ENCODE results near the gene USP28.

USP28 gene

DNA sequence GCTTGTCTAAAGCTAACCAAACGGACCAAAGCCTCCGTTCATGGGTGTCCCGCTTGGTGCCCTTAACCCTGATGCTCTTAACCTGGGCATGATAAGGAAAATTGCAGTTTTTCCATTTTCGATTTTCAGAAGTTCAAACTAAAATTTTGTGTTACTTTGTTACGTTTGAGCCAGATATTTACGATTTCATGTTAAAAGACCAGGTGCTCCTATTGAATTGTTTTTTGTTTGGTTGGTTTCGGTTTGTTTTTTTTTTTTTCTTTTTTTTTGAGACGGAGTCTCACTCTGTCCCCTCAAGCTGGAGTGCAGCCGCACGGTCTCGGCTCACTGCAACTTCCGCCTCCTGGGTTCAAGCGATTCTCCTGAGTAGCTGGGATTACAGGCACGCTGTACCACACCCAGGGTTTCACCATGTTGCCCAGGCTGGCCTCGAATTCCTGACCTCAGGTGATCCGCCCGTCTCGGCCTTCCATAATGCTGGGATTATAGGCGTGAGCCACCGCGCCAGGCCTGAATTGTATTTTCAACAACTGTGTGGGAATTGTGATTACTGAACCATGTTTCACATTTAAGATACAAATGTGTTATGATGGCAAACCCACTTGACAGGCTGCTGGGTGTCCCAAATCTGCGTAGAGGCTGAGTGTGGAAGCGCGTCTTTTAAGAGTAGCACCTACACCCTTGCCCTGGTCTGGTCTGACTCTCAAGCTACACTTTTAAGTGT is 864 bp upstream of the USP28 start:
- FAIRE-seq = no peak

DNA sequence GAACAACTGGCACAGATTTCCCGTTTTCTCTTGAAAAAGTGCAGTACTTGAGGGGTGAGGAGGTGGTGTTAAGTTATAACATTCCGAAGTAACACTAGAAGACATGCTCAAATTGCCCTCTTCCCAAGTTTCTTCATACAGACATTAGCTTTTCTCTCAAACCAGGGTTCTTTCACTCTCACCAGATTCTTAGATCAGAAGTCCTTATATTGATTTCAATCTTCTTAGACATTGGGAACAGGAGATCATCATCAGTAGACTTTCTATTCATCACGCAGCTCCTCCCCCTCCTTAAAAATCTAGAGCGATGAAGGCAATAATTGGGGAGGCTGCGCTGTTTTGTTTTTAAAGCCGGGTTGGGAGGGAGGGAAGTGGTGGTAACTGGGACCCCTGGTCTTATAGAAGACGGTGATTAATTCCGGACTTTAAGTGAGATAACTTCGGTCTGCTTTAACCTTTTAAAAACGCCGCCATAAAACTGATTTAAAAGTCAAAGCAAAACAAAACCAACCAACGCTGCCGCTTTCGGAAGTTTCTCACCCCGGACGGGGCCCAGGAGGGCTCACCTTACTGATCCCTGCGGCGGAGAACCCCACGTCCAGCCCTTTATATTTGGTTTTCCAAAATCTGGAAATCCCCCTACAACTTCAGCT is 665 bp downstream of the USP28 start:
- no peak for FAIRE-seq

DNA sequence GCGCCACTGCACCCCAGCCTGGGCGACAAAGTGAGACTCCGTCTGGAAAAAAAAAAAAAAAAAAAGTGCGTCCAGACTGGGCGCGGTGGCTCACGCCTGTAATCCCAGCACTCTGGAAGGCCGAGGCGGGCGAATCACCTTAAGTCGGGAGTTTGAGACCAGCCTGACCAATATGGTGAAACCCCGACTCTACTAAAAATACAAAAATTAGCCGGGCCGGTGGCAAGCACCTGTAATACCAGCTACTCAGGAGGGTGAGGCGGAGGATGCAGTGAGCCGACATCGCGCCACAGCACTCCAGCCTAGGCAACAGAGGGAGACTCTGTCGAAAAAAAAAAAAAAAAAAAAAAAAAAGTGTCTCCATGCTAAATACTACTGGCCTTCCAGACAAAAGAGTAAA is 1.3 kb downstream of the USP28 start:
- no peak for FAIRE-seq

GRCh38 chr11:113873236-113873626 is 2.1 kb downstream of the USP28 start:
- no peak for FAIRE-seq

- FAIRE-seq = no peak
Observed at GRCh38 chr11:113871336-113871735, 4.0 kb downstream of the USP28 start.

- FAIRE-seq = no peak
Observed at GRCh38 chr11:113867843-113868503, 7.4 kb downstream of the USP28 start.

GRCh38 chr11:113865873-113866272 is 9.5 kb downstream of the USP28 start:
- no peak for FAIRE-seq

DNA sequence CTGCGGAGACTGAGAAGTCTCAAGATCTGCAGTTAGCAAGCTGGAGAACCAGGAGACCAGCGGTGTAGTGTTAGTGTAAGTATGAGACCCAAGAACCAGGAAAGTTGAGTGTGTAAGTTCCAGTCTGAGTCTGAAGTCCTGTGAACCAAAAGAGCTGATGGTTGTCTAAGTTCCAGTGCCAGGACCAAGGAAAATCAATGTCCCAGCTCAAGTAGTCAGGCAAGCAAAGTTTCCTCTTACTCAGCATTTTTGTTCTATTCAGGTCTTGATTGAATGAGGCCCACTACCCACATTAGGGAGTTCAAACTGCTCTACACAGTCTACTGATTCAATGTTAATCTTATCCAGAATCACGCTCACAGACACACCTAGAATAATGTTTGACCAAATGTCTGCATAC is 11.0 kb downstream of the USP28 start:
- FAIRE-seq = no peak

GRCh38 chr11:113862435-113862834 is 12.9 kb downstream of the USP28 start:
- FAIRE-seq = no peak

DNA sequence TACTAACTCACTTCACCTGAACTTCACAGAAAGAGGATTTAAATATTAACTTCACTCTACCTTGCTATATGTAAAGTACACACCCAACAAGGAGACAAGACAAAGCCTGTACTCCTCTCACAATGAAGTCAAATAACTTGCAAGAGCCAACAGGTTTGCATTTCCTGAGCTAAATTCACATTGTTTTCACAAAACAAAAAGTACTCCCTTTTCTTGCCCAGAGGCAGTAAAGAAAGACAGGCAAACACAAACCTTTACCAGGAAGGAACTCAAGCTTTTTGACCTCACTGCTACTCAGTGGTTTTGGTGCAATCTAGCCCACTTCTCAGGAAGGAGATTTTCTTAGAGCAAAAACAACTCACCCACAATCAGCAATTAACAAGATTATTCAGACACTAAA is 15.7 kb downstream of the USP28 start:
- FAIRE-seq = no peak

GRCh38 chr11:113856966-113857759 is 18.2 kb downstream of the USP28 start:
- FAIRE-seq = no peak

GRCh38 chr11:113855803-113856202 is 19.6 kb downstream of the USP28 start:
- FAIRE-seq = no peak

GRCh38 chr11:113850188-113850587 is 25.2 kb downstream of the USP28 start:
- no peak for FAIRE-seq

DNA sequence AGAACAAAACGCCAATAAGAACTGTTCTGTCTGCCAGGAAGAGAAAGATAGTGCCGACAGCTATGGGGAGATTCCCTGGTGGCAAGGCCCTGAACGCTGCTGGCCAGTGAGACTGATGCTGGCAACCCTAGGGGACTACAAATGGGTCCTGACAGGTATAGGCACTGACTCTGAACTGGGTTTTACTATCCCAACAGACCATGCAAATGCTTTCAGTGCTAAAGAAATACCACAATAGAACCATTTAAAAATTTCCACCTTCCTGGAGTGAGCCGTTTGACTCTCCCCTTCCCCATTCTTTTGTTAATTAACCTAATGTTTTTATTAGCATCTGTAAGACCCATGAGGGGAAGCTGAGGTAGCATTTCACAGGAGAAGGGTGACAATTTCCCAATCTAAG is 25.7 kb downstream of the USP28 start:
- no peak for FAIRE-seq

DNA sequence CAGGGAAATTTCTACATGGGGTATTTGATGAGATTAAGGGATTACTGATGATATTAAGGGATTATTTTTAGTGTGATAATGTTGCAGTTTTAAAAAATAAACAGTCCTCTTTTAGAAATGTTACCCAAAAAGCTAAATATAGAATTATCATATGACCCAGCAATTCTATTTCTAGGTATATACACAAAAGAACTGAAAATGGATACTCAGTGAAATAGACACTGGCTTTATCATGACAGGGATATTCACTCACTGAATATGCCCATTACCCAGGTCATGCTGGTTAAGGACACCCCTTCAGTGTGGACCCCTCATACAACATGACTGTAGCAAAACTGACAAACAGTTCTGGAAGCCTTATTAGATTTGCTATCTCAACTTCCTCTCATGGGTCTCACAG is 27.8 kb downstream of the USP28 start:
- no peak for FAIRE-seq

- FAIRE-seq = no peak
Observed at GRCh38 chr11:113847111-113847510, 28.3 kb downstream of the USP28 start.

GRCh38 chr11:113841691-113842090 is 33.7 kb downstream of the USP28 start:
- FAIRE-seq = no peak

GRCh38 chr11:113840932-113841664 is 34.3 kb downstream of the USP28 start:
- FAIRE-seq = no peak

DNA sequence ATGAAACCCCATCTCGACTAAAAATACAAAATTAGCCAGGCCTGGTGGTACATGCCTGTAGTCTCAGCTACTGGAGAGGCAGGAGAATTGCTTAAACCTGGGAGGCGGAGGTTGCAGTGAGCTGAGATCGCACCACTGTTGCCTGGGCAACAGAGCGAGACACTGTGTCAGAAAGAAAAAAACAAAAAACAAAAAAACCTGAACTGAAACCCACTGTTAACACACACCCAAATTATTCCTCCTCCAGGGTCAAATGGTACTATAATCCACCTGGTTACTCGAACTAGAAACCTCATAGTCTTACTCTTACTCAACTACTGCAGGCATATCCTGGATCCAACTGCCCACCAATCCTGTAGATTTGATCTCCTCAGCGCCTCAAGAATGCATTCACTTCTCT is 35.5 kb downstream of the USP28 start:
- no peak for FAIRE-seq

DNA sequence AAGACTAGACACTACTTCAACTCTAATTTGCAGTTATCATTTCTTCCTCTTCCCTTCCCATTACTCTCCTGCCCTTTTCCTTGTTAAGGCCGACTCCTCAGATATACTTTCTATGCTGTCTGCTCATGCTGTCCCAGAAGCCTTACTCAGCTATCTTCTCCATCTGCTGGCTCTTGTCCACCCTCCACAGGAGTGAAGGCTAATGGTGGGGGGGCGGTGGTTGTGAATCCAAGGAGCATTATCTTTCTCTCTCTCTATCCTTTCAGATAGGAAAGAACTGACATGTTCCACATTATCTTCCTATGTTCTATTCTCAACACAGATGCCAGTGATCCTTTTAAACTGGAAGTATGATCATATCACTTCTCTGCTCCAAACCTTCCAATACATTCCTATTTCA is 37.4 kb downstream of the USP28 start:
- FAIRE-seq = no peak

GRCh38 chr11:113835306-113835705 is 40.1 kb downstream of the USP28 start:
- no peak for FAIRE-seq

- FAIRE-seq = no peak
Observed at GRCh38 chr11:113833151-113833550, 42.2 kb downstream of the USP28 start.

DNA sequence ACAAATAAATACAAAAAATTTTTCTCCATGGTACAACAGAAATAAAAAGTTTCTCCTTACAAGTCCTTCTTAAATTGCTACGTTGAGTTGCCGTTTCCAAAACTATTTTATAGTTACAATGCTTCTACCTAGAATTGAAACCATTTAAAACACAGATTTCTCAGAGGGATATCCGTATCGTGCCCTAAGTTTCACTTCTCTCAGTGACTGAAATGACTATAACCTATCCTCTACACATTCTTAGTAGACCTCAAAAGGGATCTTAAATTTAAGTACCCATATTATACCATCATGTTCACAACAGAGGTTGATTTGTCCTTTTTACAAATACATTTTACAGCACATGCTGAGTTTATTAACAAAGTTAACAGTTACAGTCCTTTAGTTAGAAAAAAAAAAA is 44.1 kb downstream of the USP28 start:
- no peak for FAIRE-seq
